Pancreas (tissue), 10 donors: ENCODE data around the gene AP1M1. TPM values are rescaled to one million over a fixed set of nuclear protein-coding genes. Genes with fewer than 3 reads are reported as not detected.

Experiments
- ATAC-seq, 4 donors: fragments of 200-7000 bp; cut with Tn5 transposase; one replicate each; pipeline versions ENCODE4 v1.8.0 to v1.9.1; 2020; ENCODE audit warnings: mild to moderate bottlenecking in 4 of 4, moderate library complexity in 4 of 4
- DNase-seq, 6 donors: peaks; one replicate each; pipeline ENCODE4 v3.0.0-alpha.2; 2020
- FAIRE-seq: peaks from 2 replicates; lab custom pipeline; 2012; peaks lifted over from hg19 to GRCh38; lab: Jason Lieb, UNC
- H3K27ac ChIP-seq, 4 donors: fragments of 200-600 bp; sonication (generic); 1 replicate in 3 of 4; 2 replicates in 1 of 4; pipeline versions ENCODE4 v1.5.0 to v1.8.0; 2020
- H3K27me3 ChIP-seq, 4 donors: fragments of 200-600 bp; one replicate each; pipeline ENCODE4 v1.8.0; 2021
- H3K36me3 ChIP-seq, 3 donors: fragments of 200-600 bp; sonication (generic) in 1 of 3; one replicate each; pipeline versions ENCODE4 v1.5.0 to v1.8.0; 2020 to 2021
- H3K4me1 ChIP-seq, 3 donors: fragments of 200-600 bp; one replicate each; pipeline ENCODE4 v1.8.0; 2021
- H3K4me3 ChIP-seq, 4 donors: fragments of 200-600 bp; sonication (generic) in 2 of 4; one replicate each; pipeline versions ENCODE4 v1.5.0 to v1.8.0; 2020 to 2021
- H3K9me3 ChIP-seq, 4 donors: fragments of 200-600 bp; one replicate each; pipeline ENCODE4 v1.8.0; 2021
- CTCF ChIP-seq, 4 donors: fragments of 200-600 bp; sonication (generic) in 3 of 4; IDR thresholded peaks; one replicate each; pipeline versions ENCODE4 v1.5.0 to v1.8.0; 2021; ENCODE audit warnings: antibody characterized with exemption in 4 of 4
- whole genome bisulfite sequencing, 2 donors: extraction: QIAGEN DNeasy Blood & Tissue Kit; methylation state at CpG; one replicate each; pipeline ENCODE4 v1.1.7; 2013; 5-methylcytosine and 5-hydroxymethylcytosine counted together
- intact Hi-C, 3 donors: fragments of 100-400 bp; cut with DNase I; formaldehyde crosslinking; loops; one replicate each; pipeline versions ENCODE4 v1.11.1 to v1.14.2; 2022
- polyA plus RNA-seq, 2 donors: library from polyadenylated mRNA; stranded (reverse); fragments of 200-250 nt; gene quantifications; one replicate each; pipeline ENCODE4 v1.2.3, GENCODE V29; 2013
- total RNA-seq, 6 donors: library from RNA; stranded (reverse); fragmentation: NEBNext Ultra II Directional in 4 of 6; extraction: Animal tissue kit (Norgen Biotek cat#: 25700) in 4 of 6; gene quantifications; one replicate each; pipeline versions ENCODE4 v1.2.1 to v1.2.4, GENCODE V29; 2021 to 2023
- donor health status: healthy with polysubstance abuse.
- donor health status: DM: no; HTN: no; CAD: no; lungs with moderate emphysema.
- donor health status: DM: no; HTN: no; CAD: no.
- donor health status: control.
- donor health status: control.
- donor health status: Bipolar disorder and iron deficiency.
- donor health status: DM: yes; HTN: yes; CAD: no.
- donor health status: DM: no; HTN: no; CAD: no.
- donor health status: DM: no; HTN: no; CAD: no.
- donor health status: DM: yes; HTN: yes; CAD: no.

Gene AP1M1
- total and polyA plus RNA-seq, 8 donors = 12.4 to 25.7 (median 20.5) TPM

GRCh38 chr19:16262618-16263017 is 64.9 kb downstream of the AP1M1 start:
- peak overlapping the region in 2 of 4 donors; percentile 36 to 55 for H3K27ac ChIP-seq
- no peaks in the 10 kb centered on the region for H3K27me3 ChIP-seq
- 9 to 11% methylated on average over 8 of the region's 8 CpGs for WGBS, 2 donors
- TF ChIP-seq CTCF (IDR thresholded peaks at IDR 0.05) = no peak
- H3K36me3 ChIP-seq = no peaks in the 10 kb centered on the region
- FAIRE-seq (no peak), DNase-seq (peak; percentile 77 to 90 (median 83)), ATAC-seq (peak; percentile 90 to 94 (median 92))
- no peaks in the 10 kb centered on the region for H3K9me3 ChIP-seq
- no peak overlapping the region for H3K4me3 ChIP-seq
- intact Hi-C loops = no loop called here
- H3K4me1 ChIP-seq = peaks cover 4 to 28% (median 15%) of the 10 kb centered on the region in 3 donors

GRCh38 chr19:16263141-16263761 is 65.5 kb downstream of the AP1M1 start:
- no peak for FAIRE-seq
- no peak for DNase-seq
- Histone ChIP-seq H3K36me3 (no peaks in the 10 kb centered on the region), H3K9me3 (no peaks in the 10 kb centered on the region), H3K4me3 (no peak overlapping the region), H3K4me1 (peaks cover 4 to 26% (median 15%) of the 10 kb centered on the region in 3 donors), H3K27ac (peak overlapping the region in 2 of 4 donors; percentile 36 to 39), H3K27me3 (no peaks in the 10 kb centered on the region)
- TF ChIP-seq CTCF (IDR thresholded peaks at IDR 0.05) = no peak
- 26 to 37% methylated on average over 14 of the region's 14 CpGs for WGBS, 2 donors
- intact Hi-C loops = no loop called here
- peak; percentile 27 to 50 (median 29) for ATAC-seq

- ATAC-seq (no peak), FAIRE-seq (no peak), DNase-seq (no peak)
- Histone ChIP-seq H3K4me1 (peaks cover 4 to 20% (median 15%) of the 10 kb centered on the region in 3 donors), H3K27me3 (no peaks in the 10 kb centered on the region), H3K4me3 (no peak overlapping the region), H3K27ac (no peak overlapping the region), H3K36me3 (no peaks in the 10 kb centered on the region), H3K9me3 (no peaks in the 10 kb centered on the region)
- 84 to 90% methylated on average over 3 of the region's 3 CpGs for WGBS, 2 donors
- intact Hi-C loops = no loop called here
- no peak for TF ChIP-seq CTCF (IDR thresholded peaks at IDR 0.05)
These were observed 67.5 kb downstream of the AP1M1 start for GRCh38 chr19:16265205-16265604.

DNA sequence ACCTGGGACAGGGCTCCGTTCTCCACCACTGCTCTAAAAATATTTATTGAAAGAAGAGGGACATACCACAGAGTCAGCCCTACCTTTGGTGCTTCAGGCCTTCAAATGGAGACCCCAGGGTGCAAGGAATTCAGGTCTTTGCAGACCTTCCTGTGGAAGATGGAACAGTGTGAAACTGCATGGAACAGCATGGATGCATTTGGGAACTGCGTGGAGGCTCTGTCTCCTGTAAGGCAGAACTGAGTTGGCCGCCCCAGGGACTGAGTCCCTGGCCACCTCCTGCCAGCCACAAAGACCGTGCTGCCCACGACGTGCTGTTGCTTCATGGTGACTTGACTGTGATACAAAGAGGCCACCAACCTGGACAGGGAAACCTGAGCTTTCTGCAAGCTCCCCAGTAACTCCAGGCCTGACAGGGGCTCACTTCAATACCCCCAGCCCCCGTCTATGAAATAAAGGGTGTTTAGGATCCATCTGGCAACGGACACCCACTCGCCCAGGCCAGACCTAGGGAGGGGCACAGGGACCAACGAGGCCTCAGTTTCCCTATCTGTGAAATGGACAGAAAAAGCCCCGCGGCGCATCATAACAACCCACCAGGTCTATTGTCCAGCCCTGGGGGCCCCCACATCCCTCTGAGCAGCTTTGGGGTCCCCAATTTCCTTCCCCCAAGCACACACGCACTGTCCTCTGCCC is 68.3 kb downstream of the AP1M1 start:
- H3K9me3 ChIP-seq = no peaks in the 10 kb centered on the region
- DNase-seq = no peak
- no peak overlapping the region for H3K27ac ChIP-seq
- 86 to 93% methylated on average over 14 of the region's 14 CpGs for WGBS, 2 donors
- no peak overlapping the region for H3K4me3 ChIP-seq
- no peak for FAIRE-seq
- ATAC-seq = no peak
- H3K4me1 ChIP-seq = peaks cover 4 to 20% (median 15%) of the 10 kb centered on the region in 3 donors
- no peak for TF ChIP-seq CTCF (IDR thresholded peaks at IDR 0.05)
- intact Hi-C loops = no loop called here
- H3K36me3 ChIP-seq = no peaks in the 10 kb centered on the region
- no peaks in the 10 kb centered on the region for H3K27me3 ChIP-seq

DNA sequence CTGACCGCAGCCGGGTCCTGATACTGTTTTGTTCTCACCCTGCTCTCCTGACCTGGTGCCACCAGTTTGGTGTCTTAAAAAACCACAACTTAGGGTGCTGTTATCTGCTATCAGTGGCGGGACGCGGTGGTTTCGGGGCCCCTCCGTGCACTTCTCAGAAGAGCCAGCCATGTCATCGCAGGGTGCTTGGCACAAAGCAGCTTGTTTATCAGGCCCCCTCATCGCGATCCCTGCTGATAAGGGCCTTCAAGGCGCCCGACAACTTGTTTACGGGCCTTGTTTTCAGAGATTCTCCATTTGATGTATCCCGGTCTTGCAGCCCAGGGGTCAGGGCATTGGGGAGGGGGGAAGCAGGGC is 68.9 kb downstream of the AP1M1 start:
- Histone ChIP-seq H3K4me1 (peaks cover 4 to 20% (median 15%) of the 10 kb centered on the region in 3 donors), H3K27me3 (no peaks in the 10 kb centered on the region), H3K36me3 (no peaks in the 10 kb centered on the region), H3K27ac (no peak overlapping the region), H3K9me3 (no peaks in the 10 kb centered on the region), H3K4me3 (no peak overlapping the region)
- FAIRE-seq = no peak
- intact Hi-C loops = no loop called here
- DNase-seq = no peak
- ATAC-seq = no peak
- no peak for TF ChIP-seq CTCF (IDR thresholded peaks at IDR 0.05)
- 25 to 45% methylated on average over 14 of the region's 14 CpGs for WGBS, 2 donors
